Mucosa of descending colon (tissue), 3 donors: ENCODE results near the gene DOCK8. TPM values are rescaled to one million over a fixed set of nuclear protein-coding genes. Genes with fewer than 3 reads are reported as not detected.
"Not testable (repeated sequence)": the region's sequence is repeated elsewhere in the genome, so short reads cannot be mapped to it uniquely, and the experiment has no call there.

ENCODE experiments used
- ATAC-seq: fragments of 200-7000 bp; cut with Tn5 transposase; one replicate; pipeline ENCODE4 v1.9.1; 2020; ENCODE audit warnings: mild to moderate bottlenecking, moderate library complexity
- DNase-seq, 3 donors: peaks; one replicate each; pipeline ENCODE4 v3.0.0-alpha.2; 2020
- H3K36me3 ChIP-seq: fragments of 200-600 bp; one replicate; pipeline ENCODE4 v1.8.0; 2021; ENCODE audit warnings: low read depth, mild to moderate bottlenecking
- H3K4me1 ChIP-seq: fragments of 200-600 bp; one replicate; pipeline ENCODE4 v1.8.0; 2021; ENCODE audit warnings: low read depth, mild to moderate bottlenecking
- H3K4me3 ChIP-seq: fragments of 200-600 bp; one replicate; pipeline ENCODE4 v1.8.0; 2021; ENCODE audit warnings: mild to moderate bottlenecking
- H3K9me3 ChIP-seq: fragments of 200-600 bp; one replicate; pipeline ENCODE4 v1.8.0; 2021; ENCODE audit warnings: mild to moderate bottlenecking
- CTCF ChIP-seq: fragments of 200-600 bp; IDR thresholded peaks from one replicate; pipeline ENCODE4 v1.8.0; 2022; ENCODE audit warnings: antibody characterized with exemption, mild to moderate bottlenecking
- intact Hi-C, 2 donors: fragments of 100-400 bp; cut with DNase I in 1 of 2; cut with micrococcal nuclease in 1 of 2; formaldehyde crosslinking; loops; one replicate each; pipeline versions ENCODE4 v1.11.0 to v1.11.1; 2022; cut with DNase I, micrococcal nuclease
- total RNA-seq, 3 donors: library from RNA; stranded (reverse); fragmentation: NEBNext Ultra II Directional in 2 of 3; extraction: Animal tissue kit (Norgen Biotek cat#: 25700) in 2 of 3; gene quantifications; one replicate each; pipeline versions ENCODE4 v1.2.1 to v1.2.4, GENCODE V29; 2021 to 2023
- donor health status: DM: no; HTN: no; CAD: no; lungs with moderate emphysema.
- donor health status: DM: no; HTN: no; CAD: no.
- donor health status: DM: no; HTN: yes; CAD: no.

DOCK8 gene
- total RNA-seq, 3 donors from 2014 or later = 13.5 to 16.6 (median 15.7) TPM

GRCh38 chr9:406886-407654 lies 192.4 kb downstream of the DOCK8 start:
- ATAC-seq = no peak
- Histone ChIP-seq H3K4me3 (no peak overlapping the region), H3K9me3 (no peaks in the 10 kb centered on the region), H3K36me3 (no peaks in the 10 kb centered on the region), H3K4me1 (no peaks in the 10 kb centered on the region)
- intact Hi-C loops = no loop called here
- no peak for DNase-seq
- TF ChIP-seq CTCF = no peak

GRCh38 chr9:409655-410054 lies 195.0 kb downstream of the DOCK8 start:
- DNase-seq, intact Hi-C loops, H3K9me3 ChIP-seq, H3K36me3 ChIP-seq, H3K4me1 ChIP-seq, ATAC-seq, H3K4me3 ChIP-seq: not testable (repeated sequence)

DNA sequence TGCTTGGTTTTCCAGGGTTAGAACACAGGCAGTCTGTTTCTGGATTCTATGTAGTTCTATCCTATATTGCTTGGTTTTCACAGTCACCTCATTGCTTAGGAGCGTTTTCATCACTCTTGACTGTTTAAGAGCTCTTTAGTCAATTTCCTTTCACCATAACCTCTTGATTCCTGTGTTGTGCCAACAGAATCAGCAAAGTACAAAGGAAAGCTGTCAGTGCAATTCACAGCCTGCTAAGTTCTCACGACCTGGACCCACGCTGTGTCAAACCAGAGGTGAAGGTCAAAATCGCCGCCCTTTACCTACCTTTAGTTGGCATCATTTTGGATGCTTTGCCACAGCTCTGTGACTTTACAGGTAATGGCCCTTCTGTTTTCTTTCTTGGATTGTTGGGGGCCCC lies 199.9 kb downstream of the DOCK8 start:
- H3K4me3 ChIP-seq = no peak overlapping the region
- no peaks in the 10 kb centered on the region for H3K4me1 ChIP-seq
- DNase-seq (no peak), ATAC-seq (no peak)
- intact Hi-C loops = no loop called here
- no peaks in the 10 kb centered on the region for H3K36me3 ChIP-seq
- no peak for TF ChIP-seq CTCF
- H3K9me3 ChIP-seq = no peaks in the 10 kb centered on the region

- Histone ChIP-seq H3K36me3 (no peaks in the 10 kb centered on the region), H3K4me1 (no peaks in the 10 kb centered on the region), H3K9me3 (no peaks in the 10 kb centered on the region), H3K4me3 (no peak overlapping the region)
- no peak for DNase-seq
- ATAC-seq = no peak
- intact Hi-C loops = no loop called here
- no peak for TF ChIP-seq CTCF
These were observed 205.0 kb downstream of the DOCK8 start for GRCh38 chr9:419571-420171.

DNA sequence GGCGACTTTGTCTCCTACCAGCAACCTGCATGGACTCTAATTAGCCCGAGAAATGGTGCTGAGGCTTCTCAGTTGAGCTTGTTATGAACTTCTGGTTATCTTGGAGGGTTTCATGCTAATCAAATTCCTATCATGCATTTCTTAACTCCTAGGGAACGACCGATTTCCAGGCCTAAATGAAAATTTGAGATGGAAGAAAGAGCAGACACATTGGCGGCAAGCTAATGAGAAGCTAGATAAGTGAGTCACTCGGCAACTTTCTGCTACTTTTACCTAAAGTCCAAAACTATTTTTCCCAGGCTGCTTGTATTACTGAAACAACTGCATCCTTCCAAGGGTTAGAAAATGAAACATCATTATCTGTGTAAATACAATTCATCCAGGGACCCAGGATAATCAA lies 207.2 kb downstream of the DOCK8 start:
- Histone ChIP-seq H3K9me3 (no peaks in the 10 kb centered on the region), H3K36me3 (no peaks in the 10 kb centered on the region), H3K4me1 (no peaks in the 10 kb centered on the region), H3K4me3 (no peak overlapping the region)
- intact Hi-C loops = no loop called here
- TF ChIP-seq CTCF = no peak
- ATAC-seq = no peak
- DNase-seq = no peak

DNA sequence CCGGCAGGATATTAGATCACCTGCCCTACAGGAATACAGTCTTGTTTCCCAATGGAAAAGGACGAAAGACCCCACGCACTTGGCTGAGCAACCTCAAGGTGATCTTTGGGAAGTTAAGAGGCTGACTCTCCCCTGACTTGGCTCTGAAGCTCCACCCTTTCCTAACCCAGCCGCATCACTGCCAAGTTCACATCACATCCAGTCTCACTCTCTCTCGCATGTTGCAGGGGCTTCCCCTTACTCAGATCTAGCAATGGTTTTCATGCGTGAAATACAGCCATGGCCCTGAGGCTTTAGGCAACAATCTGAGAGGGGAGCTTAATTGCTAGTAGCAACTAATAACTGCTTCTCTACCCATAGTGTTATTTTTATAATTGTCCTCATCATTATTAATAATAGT lies 211.6 kb downstream of the DOCK8 start:
- Histone ChIP-seq H3K4me3 (no peak overlapping the region), H3K36me3 (no peaks in the 10 kb centered on the region), H3K4me1 (no peaks in the 10 kb centered on the region), H3K9me3 (no peaks in the 10 kb centered on the region)
- no peak for TF ChIP-seq CTCF
- DNase-seq = no peak
- no peak for ATAC-seq
- intact Hi-C loops = no loop called here
